Measurements from ENCODE around the gene SEPTIN14. TPM values are rescaled to one million over a fixed set of nuclear protein-coding genes. Genes with fewer than 3 reads are reported as not detected.
"Not testable (repeated sequence)": the region's sequence is repeated elsewhere in the genome, so short reads cannot be mapped to it uniquely, and the experiment has no call there.

Gene SEPTIN14
- total RNA-seq, 1 experiment from 2014 or later = not detected

DNA sequence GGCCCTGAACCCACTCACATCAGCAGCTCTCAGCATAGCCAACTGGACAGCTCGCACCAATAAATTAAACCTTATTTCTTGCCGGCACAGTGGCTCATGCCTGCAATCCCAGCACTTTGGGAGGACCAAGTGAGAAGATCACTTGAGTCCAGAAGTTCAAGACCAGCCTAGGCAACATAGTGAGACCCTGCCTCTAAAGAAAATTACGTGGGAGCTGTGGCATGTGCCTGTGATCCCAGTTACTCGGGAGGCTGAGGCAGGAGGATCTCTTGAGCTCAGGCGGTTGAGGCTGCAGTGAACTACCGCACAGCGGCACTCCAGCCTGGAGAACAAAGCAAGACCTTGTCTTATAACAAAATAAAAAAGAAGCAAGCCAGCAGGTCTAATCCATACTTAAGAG is 75.7 kb downstream of the SEPTIN14 start:
- H3K27me3 ChIP-seq (ENCODE audit: control insufficient read depth, insufficient read depth, low read length) = no peaks in the 10 kb centered on the region
- intact Hi-C loops (cut with micrococcal nuclease; ENCODE audit: unreplicated experiment) (no loop called here), in situ Hi-C loops (cut with HindIII; ENCODE audit: low pct_unique_long_range_greater_than_20kb, low sequenced_read_pairs) (no loop called here)
- H3K9me3 ChIP-seq (ENCODE audit: control insufficient read depth, insufficient read depth, low read depth, low read length) = no peaks in the 10 kb centered on the region
- CTCF ChIA-PET = interaction anchor here (0.6 kb wide), 1 partner anchor 155 kb away, joined by 3 read pairs; no protein-coding TSS in a partner anchor
- H3K4me1 ChIP-seq (ENCODE audit: control insufficient read depth, insufficient read depth, low read length) = no peaks in the 10 kb centered on the region
- BruUV-seq (replicated peaks) = no TSS peak
- ATAC-seq (no peak), DNase-seq (ENCODE audit: low read depth, low spot score) (no peak)
- H3K4me3 ChIP-seq (ENCODE audit: low read depth in 2 of 2, low read length in 2 of 2) = no peak overlapping the region
- H3K36me3 ChIP-seq (ENCODE audit: control insufficient read depth, insufficient read depth, low read length) = no peaks in the 10 kb centered on the region
- TF ChIP-seq SIN3A (IDR thresholded peaks at IDR 0.05; ENCODE audit: borderline replicate concordance, insufficient read depth, low read depth, low read length) (no peak), TCF7L2 (IDR thresholded peaks at IDR 0.05; ENCODE audit: low read depth, low read length) (no peak), POLR2AphosphoS5 (IDR thresholded peaks at IDR 0.05; ENCODE audit: low read depth, low read length) (no peak)
- TF ChIP-seq, protein P1, sequence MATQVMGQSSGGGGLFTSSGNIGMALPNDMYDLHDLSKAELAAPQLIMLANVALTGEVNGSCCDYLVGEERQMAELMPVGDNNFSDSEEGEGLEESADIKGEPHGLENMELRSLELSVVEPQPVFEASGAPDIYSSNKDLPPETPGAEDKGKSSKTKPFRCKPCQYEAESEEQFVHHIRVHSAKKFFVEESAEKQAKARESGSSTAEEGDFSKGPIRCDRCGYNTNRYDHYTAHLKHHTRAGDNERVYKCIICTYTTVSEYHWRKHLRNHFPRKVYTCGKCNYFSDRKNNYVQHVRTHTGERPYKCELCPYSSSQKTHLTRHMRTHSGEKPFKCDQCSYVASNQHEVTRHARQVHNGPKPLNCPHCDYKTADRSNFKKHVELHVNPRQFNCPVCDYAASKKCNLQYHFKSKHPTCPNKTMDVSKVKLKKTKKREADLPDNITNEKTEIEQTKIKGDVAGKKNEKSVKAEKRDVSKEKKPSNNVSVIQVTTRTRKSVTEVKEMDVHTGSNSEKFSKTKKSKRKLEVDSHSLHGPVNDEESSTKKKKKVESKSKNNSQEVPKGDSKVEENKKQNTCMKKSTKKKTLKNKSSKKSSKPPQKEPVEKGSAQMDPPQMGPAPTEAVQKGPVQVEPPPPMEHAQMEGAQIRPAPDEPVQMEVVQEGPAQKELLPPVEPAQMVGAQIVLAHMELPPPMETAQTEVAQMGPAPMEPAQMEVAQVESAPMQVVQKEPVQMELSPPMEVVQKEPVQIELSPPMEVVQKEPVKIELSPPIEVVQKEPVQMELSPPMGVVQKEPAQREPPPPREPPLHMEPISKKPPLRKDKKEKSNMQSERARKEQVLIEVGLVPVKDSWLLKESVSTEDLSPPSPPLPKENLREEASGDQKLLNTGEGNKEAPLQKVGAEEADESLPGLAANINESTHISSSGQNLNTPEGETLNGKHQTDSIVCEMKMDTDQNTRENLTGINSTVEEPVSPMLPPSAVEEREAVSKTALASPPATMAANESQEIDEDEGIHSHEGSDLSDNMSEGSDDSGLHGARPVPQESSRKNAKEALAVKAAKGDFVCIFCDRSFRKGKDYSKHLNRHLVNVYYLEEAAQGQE (IDR thresholded peaks at IDR 0.05; ENCODE audit: insufficient read depth in 1 of 2, low read depth in 2 of 2, low read length in 1 of 2) = no peak
- TF ChIP-seq, protein P2, sequence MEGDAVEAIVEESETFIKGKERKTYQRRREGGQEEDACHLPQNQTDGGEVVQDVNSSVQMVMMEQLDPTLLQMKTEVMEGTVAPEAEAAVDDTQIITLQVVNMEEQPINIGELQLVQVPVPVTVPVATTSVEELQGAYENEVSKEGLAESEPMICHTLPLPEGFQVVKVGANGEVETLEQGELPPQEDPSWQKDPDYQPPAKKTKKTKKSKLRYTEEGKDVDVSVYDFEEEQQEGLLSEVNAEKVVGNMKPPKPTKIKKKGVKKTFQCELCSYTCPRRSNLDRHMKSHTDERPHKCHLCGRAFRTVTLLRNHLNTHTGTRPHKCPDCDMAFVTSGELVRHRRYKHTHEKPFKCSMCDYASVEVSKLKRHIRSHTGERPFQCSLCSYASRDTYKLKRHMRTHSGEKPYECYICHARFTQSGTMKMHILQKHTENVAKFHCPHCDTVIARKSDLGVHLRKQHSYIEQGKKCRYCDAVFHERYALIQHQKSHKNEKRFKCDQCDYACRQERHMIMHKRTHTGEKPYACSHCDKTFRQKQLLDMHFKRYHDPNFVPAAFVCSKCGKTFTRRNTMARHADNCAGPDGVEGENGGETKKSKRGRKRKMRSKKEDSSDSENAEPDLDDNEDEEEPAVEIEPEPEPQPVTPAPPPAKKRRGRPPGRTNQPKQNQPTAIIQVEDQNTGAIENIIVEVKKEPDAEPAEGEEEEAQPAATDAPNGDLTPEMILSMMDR (IDR thresholded peaks at IDR 0.05) = no peak
- POLR2A ChIA-PET = no interaction called here
- no peak overlapping the region for H3K27ac ChIP-seq (ENCODE audit: low read length)

DNA sequence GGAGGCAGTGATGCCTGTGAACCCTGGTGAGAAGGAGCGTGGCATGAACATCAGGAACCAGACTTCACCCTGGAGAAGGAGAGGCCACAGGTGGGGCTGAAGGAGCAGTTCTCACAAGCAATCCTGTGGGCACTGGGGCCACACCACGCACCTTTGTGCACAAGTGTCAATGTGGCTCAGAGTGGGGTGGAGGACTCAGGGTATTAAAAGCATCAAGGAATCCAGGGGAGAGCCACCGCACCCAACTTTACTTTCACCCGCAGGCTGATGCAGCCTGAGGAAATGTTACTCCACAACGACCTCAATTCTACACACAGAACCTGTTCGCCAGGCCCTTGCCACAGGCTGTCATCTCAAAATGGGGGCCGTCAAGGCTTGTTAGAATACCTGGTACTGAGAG is 77.1 kb downstream of the SEPTIN14 start:
- DNase-seq (ENCODE audit: low read depth, low spot score); ATAC-seq; H3K4me3 ChIP-seq (ENCODE audit: low read depth in 2 of 2, low read length in 2 of 2): not testable (repeated sequence)

DNA sequence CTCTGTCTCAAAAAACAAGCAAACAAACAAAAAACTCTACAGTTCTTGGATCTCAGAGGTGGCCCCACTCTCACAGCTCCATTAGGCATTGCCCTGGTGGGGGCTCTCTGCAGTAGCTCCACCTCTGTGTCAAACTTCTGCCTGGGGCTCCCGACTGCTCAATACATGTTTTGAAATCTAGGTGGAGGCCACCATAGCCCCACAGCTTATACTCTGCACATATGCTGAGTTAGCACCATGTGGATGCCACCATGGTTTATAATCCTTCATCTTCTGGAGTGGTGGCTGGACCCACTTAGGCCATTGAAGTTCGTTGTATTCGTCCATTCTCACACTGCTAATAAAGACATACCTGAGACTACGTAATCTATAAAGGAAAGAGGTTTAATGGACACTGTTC is 78.4 kb downstream of the SEPTIN14 start:
- TF ChIP-seq SIN3A (IDR thresholded peaks at IDR 0.05; ENCODE audit: borderline replicate concordance, insufficient read depth, low read depth, low read length) = no peak
- no peak for TF ChIP-seq TCF7L2 (IDR thresholded peaks at IDR 0.05; ENCODE audit: low read depth, low read length)
- no peak for TF ChIP-seq POLR2AphosphoS5 (IDR thresholded peaks at IDR 0.05; ENCODE audit: low read depth, low read length)
- TF ChIP-seq, protein P1 (IDR thresholded peaks at IDR 0.05; ENCODE audit: insufficient read depth in 1 of 2, low read depth in 2 of 2, low read length in 1 of 2) = no peak
- TF ChIP-seq, protein P2 (IDR thresholded peaks at IDR 0.05) = no peak
- no TSS peak for BruUV-seq (replicated peaks)
- ATAC-seq = no peak
- POLR2A ChIA-PET = no interaction called here
- H3K4me1 ChIP-seq (ENCODE audit: control insufficient read depth, insufficient read depth, low read length) = no peaks in the 10 kb centered on the region
- no peak overlapping the region for H3K27ac ChIP-seq (ENCODE audit: low read length)
- no peak for DNase-seq (ENCODE audit: low read depth, low spot score)
- CTCF ChIA-PET = no interaction called here
- intact Hi-C loops (cut with micrococcal nuclease; ENCODE audit: unreplicated experiment) = no loop called here
- no peaks in the 10 kb centered on the region for H3K27me3 ChIP-seq (ENCODE audit: control insufficient read depth, insufficient read depth, low read length)
- no peaks in the 10 kb centered on the region for H3K36me3 ChIP-seq (ENCODE audit: control insufficient read depth, insufficient read depth, low read length)
- in situ Hi-C loops (cut with HindIII; ENCODE audit: low pct_unique_long_range_greater_than_20kb, low sequenced_read_pairs) = no loop called here
- H3K4me3 ChIP-seq (ENCODE audit: low read depth in 2 of 2, low read length in 2 of 2) = no peak overlapping the region
- no peaks in the 10 kb centered on the region for H3K9me3 ChIP-seq (ENCODE audit: control insufficient read depth, insufficient read depth, low read depth, low read length)

More for the DNA sequence above, 77.1 kb downstream of the SEPTIN14 start:
- H3K27ac ChIP-seq (ENCODE audit: low read length); in situ Hi-C loops (cut with HindIII; ENCODE audit: low pct_unique_long_range_greater_than_20kb, low sequenced_read_pairs); intact Hi-C loops (cut with micrococcal nuclease; ENCODE audit: unreplicated experiment); H3K27me3 ChIP-seq (ENCODE audit: control insufficient read depth, insufficient read depth, low read length); H3K36me3 ChIP-seq (ENCODE audit: control insufficient read depth, insufficient read depth, low read length); H3K9me3 ChIP-seq (ENCODE audit: control insufficient read depth, insufficient read depth, low read depth, low read length); BruUV-seq (replicated peaks); CTCF ChIA-PET; H3K4me1 ChIP-seq (ENCODE audit: control insufficient read depth, insufficient read depth, low read length); POLR2A ChIA-PET: not testable (repeated sequence)

All from Panc1 (cell line).